Urinary bladder (tissue), 4 donors: ENCODE results near the gene KCNK3. TPM values are rescaled to one million over a fixed set of nuclear protein-coding genes. Genes with fewer than 3 reads are reported as not detected.

Source experiments
- DNase-seq: peaks from one replicate; pipeline ENCODE4 v3.0.0-alpha.2; 2015; ENCODE audit errors: extremely low spot score
- H3K27ac ChIP-seq: one replicate; pipeline ENCODE4 v1.5.1; 2013; ENCODE audit warnings: low read depth, mild to moderate bottlenecking, moderate library complexity
- H3K36me3 ChIP-seq: one replicate; pipeline ENCODE4 v1.6.1; 2013; ENCODE audit warnings: mild to moderate bottlenecking, moderate library complexity; ENCODE audit not compliant: insufficient read depth
- H3K4me1 ChIP-seq: one replicate; pipeline ENCODE4 v1.6.1; 2013; ENCODE audit warnings: mild to moderate bottlenecking, moderate library complexity; ENCODE audit not compliant: insufficient read depth
- H3K4me3 ChIP-seq: one replicate; pipeline ENCODE4 v1.5.1; 2013; ENCODE audit warnings: low read depth, low read length
- WGBS: extraction: QIAGEN DNeasy Blood & Tissue Kit; methylation state at CpG from one replicate; pipeline ENCODE4 v1.1.7; 2013; 5-methylcytosine and 5-hydroxymethylcytosine counted together
- polyA plus RNA-seq: library from polyadenylated mRNA; stranded (reverse); fragments of 200-250 nt; gene quantifications from one replicate; pipeline ENCODE4 v1.2.3, GENCODE V29; 2013
- total RNA-seq: library from RNA; depleted of rRNA; stranded (reverse); fragments of >200 nt; gene quantifications from one replicate; pipeline ENCODE4 v1.2.3, GENCODE V29; 2014
- donor health status: healthy with polysubstance abuse.
- donor health status: healthy.

The KCNK3 gene
- total and polyA plus RNA-seq, 2 donors, result 4.7 to 11.4 TPM

DNA sequence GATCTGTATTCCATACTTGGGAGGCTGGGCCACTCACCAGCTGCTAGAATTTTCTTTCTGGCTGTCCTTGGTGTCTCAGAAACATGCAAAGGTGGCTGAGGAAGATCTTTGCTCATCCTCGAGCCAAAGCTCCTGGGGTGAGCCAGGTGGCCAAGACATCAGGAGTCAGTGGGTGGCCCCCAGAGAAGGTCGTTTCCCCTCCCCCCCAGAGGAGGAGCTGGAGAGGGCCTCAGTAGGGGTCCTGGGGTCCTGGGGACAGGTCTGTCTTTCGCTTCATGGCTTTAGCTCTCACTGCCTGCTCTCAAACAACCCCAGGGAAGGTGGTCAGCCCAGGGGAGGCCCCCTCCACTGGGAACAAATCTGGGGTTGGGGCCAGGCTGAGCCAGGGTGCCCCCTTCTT is 13.6 kb downstream of the KCNK3 start:
- WGBS, result 71% methylated on average over 3 of the region's 3 CpGs
- no peak overlapping the region for H3K27ac ChIP-seq
- no peaks in the 10 kb centered on the region for H3K36me3 ChIP-seq
- DNase-seq, result no peak
- H3K4me3 ChIP-seq, result no peak overlapping the region
- H3K4me1 ChIP-seq, result no peaks in the 10 kb centered on the region

DNA sequence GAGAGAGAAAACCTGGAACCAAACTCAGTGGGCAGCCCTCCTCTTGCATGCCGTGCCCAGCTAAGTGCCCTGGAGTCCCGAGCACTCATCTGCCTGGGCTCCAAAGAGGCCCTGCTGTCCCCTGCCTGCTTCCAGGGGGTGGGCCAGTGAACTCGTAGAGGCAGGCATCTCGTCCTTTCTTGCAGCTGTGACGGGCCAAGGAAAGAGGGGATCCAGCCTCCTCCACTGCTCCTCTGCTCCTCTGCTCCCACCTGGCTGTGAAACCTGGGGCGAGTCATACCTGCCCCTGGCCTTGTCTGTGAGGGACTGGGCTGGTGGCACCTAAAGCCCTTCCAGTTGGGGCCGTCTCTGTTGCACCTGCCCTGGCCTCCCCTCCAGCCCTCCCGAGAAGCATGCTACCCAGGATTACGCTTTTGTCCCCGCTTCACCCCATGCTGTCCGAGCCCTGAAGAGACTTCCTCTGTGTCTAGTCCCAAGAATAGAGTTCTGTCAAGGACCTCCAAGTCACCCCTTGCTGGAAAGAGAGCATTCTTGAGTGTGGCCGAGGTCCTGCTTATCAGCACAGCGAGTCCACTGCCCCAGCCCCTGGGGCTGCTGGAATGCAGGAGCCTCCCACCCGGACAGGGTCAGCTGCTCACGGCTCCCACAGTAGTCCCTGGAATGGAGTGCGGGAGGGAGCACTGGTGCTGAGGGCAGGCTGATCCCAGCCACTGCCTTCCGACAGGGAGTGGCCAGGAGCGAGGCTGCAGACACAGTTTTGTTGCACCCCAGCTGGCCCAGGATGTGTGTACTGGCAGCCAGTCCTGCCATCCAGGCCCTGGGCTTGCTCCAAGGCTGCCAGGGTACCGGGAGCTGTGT is 14.3 kb downstream of the KCNK3 start:
- no peak for DNase-seq
- Histone ChIP-seq H3K4me1 (no peaks in the 10 kb centered on the region), H3K27ac (no peak overlapping the region), H3K36me3 (no peaks in the 10 kb centered on the region), H3K4me3 (no peak overlapping the region)
- WGBS, result 43% methylated on average over 19 of the region's 19 CpGs

DNA sequence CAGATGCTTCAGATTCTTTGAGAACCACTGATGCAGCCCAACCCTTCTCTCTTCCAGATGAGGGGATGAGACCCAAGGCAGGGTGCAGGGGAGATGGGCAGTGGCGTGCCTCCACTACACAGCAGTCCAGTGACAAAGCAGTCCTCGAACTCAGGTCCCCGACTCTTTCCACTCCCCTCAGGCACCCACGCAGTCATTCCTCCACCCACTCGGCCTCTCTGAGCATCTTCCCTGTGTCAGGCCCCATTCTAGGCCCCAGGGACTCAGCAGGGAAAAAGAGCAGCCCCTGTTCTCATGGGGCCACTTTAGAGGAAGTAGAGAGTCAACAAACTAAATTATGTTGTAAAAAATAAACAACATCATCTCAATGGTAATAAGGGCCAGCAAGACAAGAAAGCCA is 15.2 kb downstream of the KCNK3 start:
- WGBS, result 72% methylated on average over 5 of the region's 5 CpGs
- Histone ChIP-seq H3K36me3 (no peaks in the 10 kb centered on the region), H3K4me3 (no peak overlapping the region), H3K4me1 (no peaks in the 10 kb centered on the region), H3K27ac (no peak overlapping the region)
- DNase-seq, result no peak

DNA sequence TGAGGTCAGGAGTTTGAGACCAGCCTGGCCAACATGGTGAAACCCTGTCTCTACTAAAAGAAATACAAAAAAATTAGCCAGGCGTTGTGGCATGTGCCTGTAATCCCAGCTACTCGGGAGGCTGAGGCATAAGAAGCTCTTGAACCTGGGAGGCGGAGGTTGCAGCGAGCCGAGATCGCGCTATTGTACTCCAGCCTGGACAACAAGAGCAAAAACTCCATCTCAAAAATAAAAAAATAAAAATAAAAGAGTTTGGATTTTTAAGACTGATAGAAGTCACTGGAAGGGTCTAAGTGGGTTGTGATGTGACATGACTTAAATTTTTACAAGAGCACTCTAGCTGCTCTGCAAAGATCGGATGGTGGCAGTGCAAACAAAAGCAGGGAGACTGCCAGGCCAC is 15.9 kb downstream of the KCNK3 start:
- no peak for DNase-seq
- no peaks in the 10 kb centered on the region for H3K36me3 ChIP-seq
- H3K4me3 ChIP-seq, result no peak overlapping the region
- 93% methylated on average over 8 of the region's 8 CpGs for WGBS
- H3K4me1 ChIP-seq, result no peaks in the 10 kb centered on the region
- no peak overlapping the region for H3K27ac ChIP-seq

DNA sequence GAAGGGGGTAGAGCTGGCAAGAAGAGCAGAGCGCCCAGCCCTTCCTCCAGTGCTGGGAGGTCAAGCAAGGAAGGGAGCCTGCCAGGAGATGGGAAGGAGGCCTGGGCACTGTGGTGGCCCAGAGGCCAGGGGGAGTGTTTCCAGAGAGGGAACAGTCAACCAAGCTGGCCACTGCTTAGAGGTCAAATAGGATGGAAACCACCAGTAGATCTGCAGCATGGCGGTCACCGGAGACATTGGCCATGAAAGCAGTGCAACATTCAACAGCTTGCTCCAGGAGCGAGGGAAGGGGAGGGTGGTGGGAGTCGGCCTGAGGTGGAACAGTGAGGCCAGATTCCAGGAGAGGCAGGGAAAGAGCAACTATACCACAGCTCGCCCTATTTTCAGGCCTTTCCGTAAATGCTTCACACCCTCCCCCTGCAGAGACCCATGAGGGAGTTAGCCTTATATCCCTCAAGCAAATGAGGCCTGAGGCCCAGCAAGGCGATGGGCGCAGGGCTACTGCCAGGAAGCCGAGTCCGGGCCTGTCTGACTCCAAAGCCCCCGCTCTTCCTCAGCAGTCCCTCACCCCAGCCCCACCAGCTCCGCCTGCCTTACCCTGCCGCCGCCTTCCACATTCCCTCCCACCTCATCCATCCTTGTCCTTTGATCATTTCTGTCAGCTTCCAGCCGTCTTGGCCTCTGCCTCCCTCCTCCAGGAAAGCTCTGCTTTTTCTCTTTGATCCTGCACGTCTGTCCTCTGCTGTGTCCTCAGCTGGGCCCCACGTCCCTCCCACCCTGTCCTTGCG is 17.0 kb downstream of the KCNK3 start:
- WGBS, result 67% methylated on average over 19 of the region's 19 CpGs
- H3K36me3 ChIP-seq, result no peaks in the 10 kb centered on the region
- no peak overlapping the region for H3K4me3 ChIP-seq
- no peak overlapping the region for H3K27ac ChIP-seq
- no peaks in the 10 kb centered on the region for H3K4me1 ChIP-seq
- DNase-seq, result no peak

DNA sequence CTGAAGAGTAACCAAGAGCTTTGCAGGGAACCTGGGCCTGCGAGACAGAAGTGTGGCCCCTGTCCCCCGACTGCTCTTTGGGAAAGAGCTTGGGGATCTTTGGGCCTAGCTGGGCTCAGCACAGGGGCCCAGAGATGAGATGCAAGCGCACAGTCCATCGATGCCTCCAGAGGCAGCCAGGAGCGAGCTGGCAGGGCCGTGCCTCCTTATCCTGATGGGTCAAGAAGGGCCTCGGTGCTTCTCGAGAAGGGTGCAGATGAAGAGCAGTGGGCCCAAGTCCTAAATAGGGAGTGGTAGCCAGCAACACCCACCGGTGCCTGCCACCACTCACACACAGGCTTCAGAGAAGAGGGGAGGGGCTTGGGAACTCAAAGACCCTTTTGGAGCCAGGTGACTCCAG is 17.6 kb downstream of the KCNK3 start:
- no peaks in the 10 kb centered on the region for H3K4me1 ChIP-seq
- 59% methylated on average over 9 of the region's 9 CpGs for WGBS
- no peak for DNase-seq
- no peak overlapping the region for H3K4me3 ChIP-seq
- no peaks in the 10 kb centered on the region for H3K36me3 ChIP-seq
- H3K27ac ChIP-seq, result no peak overlapping the region

DNA sequence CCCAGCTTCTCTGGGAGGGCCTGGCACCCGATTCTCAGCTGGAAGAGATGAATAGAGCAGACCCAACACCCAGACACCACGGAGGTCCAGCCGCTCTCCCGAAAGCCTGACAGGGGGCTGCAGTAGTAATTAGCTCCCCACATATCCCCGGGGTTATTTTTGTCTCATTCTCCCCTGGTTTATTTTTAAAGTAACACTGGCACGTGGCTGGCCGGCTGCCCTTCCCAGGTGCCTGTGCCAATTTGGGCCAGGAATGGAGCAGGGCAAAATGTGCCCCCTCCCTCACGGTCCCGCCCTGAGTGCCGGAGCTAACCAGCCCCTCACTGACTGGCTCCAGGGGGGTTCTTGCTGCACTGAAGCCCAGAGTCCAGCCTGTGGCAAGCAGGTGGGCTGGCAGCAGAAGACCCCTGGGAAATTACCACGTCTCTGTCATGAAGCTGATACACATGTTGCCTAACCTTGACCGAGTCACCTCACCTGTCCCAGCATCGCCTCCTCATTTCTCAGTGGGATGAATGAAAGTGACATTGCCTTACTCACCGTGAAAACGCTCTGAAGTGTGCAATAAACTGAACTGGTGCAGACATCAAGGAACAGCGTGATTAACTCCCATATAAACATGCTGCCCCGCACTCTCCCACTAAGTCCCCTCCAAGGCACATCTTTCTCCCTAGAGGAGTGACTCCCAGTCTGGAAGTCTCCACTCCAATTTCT is 18.4 kb downstream of the KCNK3 start:
- Histone ChIP-seq H3K27ac (no peak overlapping the region), H3K4me1 (no peaks in the 10 kb centered on the region), H3K36me3 (no peaks in the 10 kb centered on the region), H3K4me3 (no peak overlapping the region)
- DNase-seq, result no peak
- 50% methylated on average over 17 of the region's 17 CpGs for WGBS

DNA sequence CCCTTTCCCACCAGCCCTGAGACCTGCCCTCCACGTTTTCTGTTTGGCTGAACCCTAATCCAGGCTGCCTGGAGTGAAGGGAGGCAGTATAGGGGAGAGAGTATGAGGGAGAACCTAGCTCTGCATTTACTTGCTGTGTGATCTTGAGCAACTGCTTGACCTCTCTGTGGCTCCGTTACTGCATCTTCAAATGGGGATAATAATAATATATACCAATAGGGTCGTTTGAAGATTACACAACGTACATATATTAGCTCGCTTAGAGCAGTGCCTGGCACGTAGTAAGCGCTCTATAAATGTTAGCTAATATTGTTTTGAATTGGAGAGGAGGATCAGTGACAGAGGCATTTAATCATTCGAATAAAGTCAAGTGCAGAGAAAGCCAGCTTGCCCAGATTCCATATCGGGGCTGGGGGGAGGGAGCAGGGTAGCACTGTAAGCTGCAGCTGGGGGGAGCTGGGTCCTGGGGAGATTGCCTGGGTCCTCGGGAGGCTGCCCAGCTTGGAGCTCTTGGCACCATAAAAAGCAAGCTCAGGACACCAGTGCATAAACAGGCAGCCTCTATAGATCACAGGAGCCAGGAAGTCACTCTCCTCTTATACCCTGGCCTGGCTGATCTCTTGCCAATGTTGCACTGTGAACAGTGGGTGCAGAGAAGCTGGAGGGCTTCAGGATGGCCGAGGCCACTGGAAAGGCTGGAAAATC is 19.1 kb downstream of the KCNK3 start:
- H3K4me3 ChIP-seq, result no peak overlapping the region
- DNase-seq, result no peak
- H3K36me3 ChIP-seq, result no peaks in the 10 kb centered on the region
- no peaks in the 10 kb centered on the region for H3K4me1 ChIP-seq
- WGBS, result 43% methylated on average over 11 of the region's 11 CpGs
- no peak overlapping the region for H3K27ac ChIP-seq

DNA sequence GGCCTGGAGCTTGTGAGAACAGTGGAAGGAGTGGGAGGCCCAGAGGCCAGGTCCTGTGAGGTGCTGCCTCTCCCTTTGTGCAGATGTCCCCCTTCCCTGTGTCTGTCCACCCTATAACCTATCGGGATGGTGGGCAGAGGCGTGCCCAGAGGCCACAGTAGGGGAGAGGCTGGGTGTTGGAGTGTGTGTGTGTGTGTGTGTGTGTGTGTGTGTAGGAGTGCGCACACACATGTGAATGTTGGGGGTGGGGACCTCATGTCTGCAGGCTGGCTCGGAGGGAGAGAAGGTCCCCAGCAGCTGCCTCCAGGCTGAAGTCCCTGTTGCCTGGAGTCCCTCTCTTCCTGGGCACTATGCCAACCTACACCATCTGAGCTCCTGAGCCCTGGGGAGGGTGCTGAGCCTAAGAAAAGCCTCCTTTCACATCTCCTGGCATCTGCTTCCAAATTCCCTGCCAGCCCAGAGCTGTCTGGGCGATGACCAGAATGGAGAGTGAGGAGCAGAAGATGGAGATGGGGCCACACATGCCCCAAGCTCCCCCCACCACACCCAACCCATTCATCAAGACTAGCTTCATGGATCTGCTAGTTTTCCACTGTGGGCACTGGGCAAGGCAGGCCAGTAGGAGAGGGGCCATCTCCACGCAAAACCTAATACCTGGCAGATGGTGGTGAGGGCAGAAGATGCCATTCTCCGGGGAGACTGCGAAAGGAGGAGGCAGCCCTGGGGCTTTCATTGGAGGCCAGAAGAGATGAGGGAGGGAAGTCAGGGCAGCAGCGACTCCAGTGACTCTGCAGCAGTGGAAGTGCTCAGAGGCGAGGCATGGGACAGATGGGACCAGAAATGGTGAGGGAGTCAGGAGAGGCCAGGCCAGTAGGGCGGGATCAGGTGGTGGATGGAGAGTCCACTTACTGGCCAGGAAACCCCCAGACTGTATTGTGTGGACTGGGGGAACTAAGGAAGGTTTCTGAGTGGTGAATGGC is 20.3 kb downstream of the KCNK3 start:
- H3K27ac ChIP-seq, result no peak overlapping the region
- no peak for DNase-seq
- no peak overlapping the region for H3K4me3 ChIP-seq
- no peaks in the 10 kb centered on the region for H3K36me3 ChIP-seq
- H3K4me1 ChIP-seq, result no peaks in the 10 kb centered on the region
- WGBS, result 76% methylated on average over 11 of the region's 11 CpGs

DNA sequence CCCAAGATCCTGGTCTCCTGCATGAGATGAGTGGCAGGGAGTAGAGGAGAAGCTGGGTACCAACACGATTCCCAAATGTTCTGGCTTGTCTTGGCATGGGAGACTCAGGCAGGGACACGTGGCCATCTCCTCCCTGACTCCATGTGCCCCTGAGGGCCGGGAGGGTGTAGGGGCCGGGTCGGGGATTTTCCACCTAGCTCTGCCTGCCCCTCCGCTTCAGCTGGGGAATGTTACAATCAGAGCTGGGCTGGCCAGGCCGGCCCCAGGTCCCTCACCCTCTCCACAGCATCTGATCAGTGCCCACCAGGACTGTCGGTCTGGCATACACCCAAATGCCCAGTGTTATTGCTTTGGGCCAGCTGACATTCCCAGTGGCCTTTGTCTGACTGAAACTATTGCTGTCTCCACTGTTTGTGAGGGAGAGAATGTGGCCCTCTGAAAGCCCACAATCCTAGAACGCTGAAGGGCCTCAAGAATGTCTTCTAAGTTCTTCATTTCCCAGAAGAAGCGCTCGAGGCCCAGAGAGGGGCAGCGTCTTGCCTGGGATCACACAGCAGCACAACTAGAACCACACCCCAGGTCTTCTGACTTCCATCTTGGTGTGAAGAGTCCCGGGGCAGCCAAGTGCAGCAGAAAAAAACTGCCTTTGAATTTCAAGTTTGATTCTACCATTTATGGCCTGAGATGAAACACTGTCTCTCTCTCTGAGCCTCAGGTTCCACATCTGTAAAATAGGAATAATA is 23.2 kb downstream of the KCNK3 start:
- Histone ChIP-seq H3K27ac (no peak overlapping the region), H3K4me1 (peaks cover 2% of the 10 kb centered on the region), H3K4me3 (no peak overlapping the region), H3K36me3 (no peaks in the 10 kb centered on the region)
- WGBS, result 78% methylated on average over 13 of the region's 13 CpGs
- DNase-seq, result no peak

DNA sequence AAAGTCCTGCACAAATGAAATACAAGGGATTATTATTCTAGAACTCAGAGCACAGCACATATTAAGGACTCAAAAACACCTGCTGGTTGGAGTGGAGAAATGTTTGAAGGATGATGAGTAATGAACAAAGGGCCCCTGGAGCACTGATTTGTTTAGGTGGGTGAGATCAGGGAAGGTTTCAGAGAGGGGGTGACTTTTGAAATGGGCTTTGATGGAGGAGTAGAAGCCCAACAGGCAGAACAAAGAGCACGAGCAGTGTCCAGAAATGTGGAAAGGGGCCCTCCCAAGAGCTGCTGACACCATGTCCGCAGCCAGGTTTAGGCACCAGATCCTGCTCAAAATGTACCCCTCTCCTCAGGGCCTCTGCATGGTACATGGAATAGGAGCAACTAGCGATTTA is 23.8 kb downstream of the KCNK3 start:
- no peak overlapping the region for H3K27ac ChIP-seq
- WGBS, result 92% methylated on average over 3 of the region's 3 CpGs

DNA sequence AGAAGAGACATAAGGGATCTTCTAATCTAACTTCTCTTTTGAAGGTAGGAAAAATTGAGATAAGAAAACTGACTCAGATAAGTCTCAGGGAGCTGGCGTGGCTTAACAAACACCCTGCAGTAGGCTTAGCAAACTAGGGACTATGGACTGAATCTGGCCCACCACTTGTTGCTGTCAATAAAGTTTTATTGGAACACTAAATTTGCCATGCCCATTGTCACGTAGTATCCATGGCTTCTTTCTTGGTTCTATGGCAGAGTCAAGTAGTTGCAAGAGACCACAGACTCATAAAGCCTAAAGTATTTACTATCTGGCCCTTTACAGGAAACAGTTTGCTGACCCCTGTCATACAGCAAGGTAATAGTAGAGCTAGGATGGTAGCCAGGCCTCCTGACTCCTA is 24.2 kb downstream of the KCNK3 start:
- no peak for DNase-seq
- H3K4me3 ChIP-seq, result no peak overlapping the region
- no peak overlapping the region for H3K27ac ChIP-seq
- no peaks in the 10 kb centered on the region for H3K36me3 ChIP-seq
- WGBS, result 93% methylated on average over 2 of the region's 2 CpGs
- H3K4me1 ChIP-seq, result peaks cover 2% of the 10 kb centered on the region

More for the DNA sequence above, 23.8 kb downstream of the KCNK3 start:
- Histone ChIP-seq H3K4me1 (peaks cover 2% of the 10 kb centered on the region), H3K4me3 (no peak overlapping the region), H3K36me3 (no peaks in the 10 kb centered on the region)
- DNase-seq, result no peak
